HEK293 (cell line): ENCODE measurements around the gene BIRC7.

Experiments used
- CTCF ChIA-PET: fragments of 350-600 bp; formaldehyde crosslinking; extraction: SDS; loops from one replicate; lab custom pipeline; 2021; ENCODE audit warnings: antibody characterized with exemption; lab: Yijun Ruan, JAX
- POLR2A ChIA-PET: fragments of 300-600 bp; formaldehyde crosslinking; extraction: SDS; loops from one replicate; lab custom pipeline; 2020; ENCODE audit warnings: antibody characterized with exemption, inconsistent platforms; lab: Yijun Ruan, JAX
- H3K27ac ChIP-seq: fragments of 200-500 bp; sonication (Bioruptor generic); 2 replicates; pipeline ENCODE4 v1.5.1; 2014; ENCODE audit warnings: low read depth, low read length, control low read depth, inconsistent platforms; ENCODE audit errors: extremely low read depth
- H3K36me3 ChIP-seq, 2 experiments: fragments of 200-500 bp in 1 of 2; sonication (Bioruptor generic) in 1 of 2; 1 replicate in 1 of 2; 2 replicates in 1 of 2; pipeline ENCODE4 v1.5.1; 2014 to 2017; ENCODE audit warnings: inconsistent platforms in 2 of 2, low read length in 2 of 2; ENCODE audit not compliant: control insufficient read depth in 2 of 2, insufficient read depth in 1 of 2
- H3K4me1 ChIP-seq: fragments of 200-500 bp; sonication (Bioruptor generic); 2 replicates; pipeline ENCODE4 v1.5.1; 2014; ENCODE audit warnings: mild to moderate bottlenecking, low read length, inconsistent platforms; ENCODE audit not compliant: control insufficient read depth, insufficient read depth
- H3K4me3 ChIP-seq: 2 replicates; pipeline ENCODE4 v1.5.1; 2011; ENCODE audit warnings: low read depth, mild to moderate bottlenecking, control low read depth, low read length, moderate library complexity
- H3K9me3 ChIP-seq: fragments of 200-500 bp; sonication (Bioruptor generic); 2 replicates; pipeline ENCODE4 v1.5.1; 2014; ENCODE audit warnings: low read depth, low read length, inconsistent platforms; ENCODE audit not compliant: control insufficient read depth, insufficient read depth
- FEZF1 ChIP-seq: fragments of 450-650 bp; formaldehyde crosslinking; IDR thresholded peaks from 2 replicates; pipeline ENCODE4 v1.5.1; 2016; ENCODE audit warnings: missing biosample characterization, missing genetic modification characterization
- GLIS1 ChIP-seq: fragments of 450-650 bp; formaldehyde crosslinking; IDR thresholded peaks from 2 replicates; pipeline ENCODE4 v1.5.1; 2016; ENCODE audit warnings: missing biosample characterization, missing genetic modification characterization
- KLF8 ChIP-seq: fragments of 450-650 bp; formaldehyde crosslinking; IDR thresholded peaks from 2 replicates; pipeline ENCODE4 v1.5.1; 2016; ENCODE audit warnings: missing biosample characterization, missing genetic modification characterization
- MEIS1 ChIP-seq: sonication (generic); formaldehyde crosslinking; IDR thresholded peaks from 2 replicates; pipeline ENCODE4 v1.8.1; 2022; ENCODE audit warnings: missing genetic modification reagents, mild to moderate bottlenecking, borderline replicate concordance
- YY2 ChIP-seq: fragments of 450-650 bp; formaldehyde crosslinking; IDR thresholded peaks from 2 replicates; pipeline ENCODE4 v1.5.1; 2016; ENCODE audit warnings: missing biosample characterization, missing genetic modification characterization
- ZBTB17 ChIP-seq: fragments of 450-650 bp; formaldehyde crosslinking; IDR thresholded peaks from 2 replicates; pipeline ENCODE4 v1.5.1; 2016; ENCODE audit warnings: missing biosample characterization, missing genetic modification characterization
- ZBTB20 ChIP-seq: fragments of 450-650 bp; formaldehyde crosslinking; IDR thresholded peaks from 2 replicates; pipeline ENCODE4 v1.5.1; 2016; ENCODE audit warnings: missing biosample characterization, missing genetic modification characterization
- ZBTB21 ChIP-seq: fragments of 450-650 bp; formaldehyde crosslinking; IDR thresholded peaks from 2 replicates; pipeline ENCODE4 v1.5.1; 2017; ENCODE audit warnings: missing biosample characterization, missing genetic modification characterization
- ZNF146 ChIP-seq: fragments of 450-650 bp; formaldehyde crosslinking; IDR thresholded peaks from 2 replicates; pipeline ENCODE4 v1.5.1; 2016; ENCODE audit warnings: missing biosample characterization, missing genetic modification characterization
- ZNF175 ChIP-seq: fragments of 450-650 bp; formaldehyde crosslinking; IDR thresholded peaks from 2 replicates; pipeline ENCODE4 v1.5.1; 2016; ENCODE audit warnings: missing biosample characterization, missing genetic modification characterization
- ZNF239 ChIP-seq: fragments of 450-650 bp; formaldehyde crosslinking; IDR thresholded peaks from 2 replicates; pipeline ENCODE4 v1.5.1; 2016; ENCODE audit warnings: missing biosample characterization, missing genetic modification characterization
- ZNF335 ChIP-seq: fragments of 450-650 bp; formaldehyde crosslinking; conservative IDR thresholded peaks from 2 replicates; pipeline ENCODE4 v1.5.1; 2016; ENCODE audit warnings: missing biosample characterization, missing genetic modification characterization
- ZNF391 ChIP-seq: fragments of 450-650 bp; formaldehyde crosslinking; IDR thresholded peaks from 2 replicates; pipeline ENCODE4 v1.5.1; 2016; ENCODE audit warnings: low read depth, missing biosample characterization, missing genetic modification characterization, borderline replicate concordance
- ZNF514 ChIP-seq: fragments of 450-650 bp; formaldehyde crosslinking; IDR thresholded peaks from 2 replicates; pipeline ENCODE4 v1.5.1; 2016; ENCODE audit warnings: missing biosample characterization, missing genetic modification characterization
- ZNF530 ChIP-seq: fragments of 450-650 bp; formaldehyde crosslinking; IDR thresholded peaks from 2 replicates; pipeline ENCODE4 v1.5.1; 2016; ENCODE audit warnings: low read depth, missing biosample characterization, missing genetic modification characterization
- ZNF629 ChIP-seq: fragments of 450-650 bp; formaldehyde crosslinking; IDR thresholded peaks from 2 replicates; pipeline ENCODE4 v1.5.1; 2017; ENCODE audit warnings: missing biosample characterization, missing genetic modification characterization
- ZNF76 ChIP-seq: fragments of 450-650 bp; formaldehyde crosslinking; IDR thresholded peaks from 2 replicates; pipeline ENCODE4; 2016; ENCODE audit warnings: low read depth, missing biosample characterization, missing genetic modification characterization, borderline replicate concordance
- TF ChIP-seq, protein P1 (sequence below): fragments of 450-650 bp; formaldehyde crosslinking; IDR thresholded peaks from 2 replicates; pipeline ENCODE4 v1.5.1; 2016; ENCODE audit warnings: missing biosample characterization, missing genetic modification characterization
- TF ChIP-seq, protein P2 (sequence below): fragments of 450-650 bp; formaldehyde crosslinking; IDR thresholded peaks from 2 replicates; pipeline ENCODE4 v1.5.1; 2016; ENCODE audit warnings: missing biosample characterization, missing genetic modification characterization
- TF ChIP-seq, protein P3 (sequence below): fragments of 450-650 bp; formaldehyde crosslinking; optimal IDR thresholded peaks from 2 replicates; pipeline ENCODE3; 2016; ENCODE audit warnings: missing biosample characterization, mild to moderate bottlenecking, missing genetic modification characterization
- TF ChIP-seq, protein P4 (sequence below): fragments of 450-650 bp; formaldehyde crosslinking; IDR thresholded peaks from 2 replicates; pipeline ENCODE4 v1.5.1; 2016; ENCODE audit warnings: missing biosample characterization, missing genetic modification characterization
- TF ChIP-seq, protein P5 (sequence below): fragments of 450-650 bp; formaldehyde crosslinking; IDR thresholded peaks from 2 replicates; pipeline ENCODE4 v1.5.1; 2016; ENCODE audit warnings: missing biosample characterization, missing genetic modification characterization
- TF ChIP-seq, protein P6 (sequence below): fragments of 450-650 bp; formaldehyde crosslinking; IDR thresholded peaks from 2 replicates; pipeline ENCODE4 v1.5.1; 2016; ENCODE audit warnings: missing biosample characterization, missing genetic modification characterization
- TF ChIP-seq, protein P7 (sequence below): fragments of 450-650 bp; formaldehyde crosslinking; IDR thresholded peaks from 2 replicates; pipeline ENCODE4 v1.5.1; 2016; ENCODE audit warnings: missing biosample characterization, missing genetic modification characterization

The BIRC7 gene

DNA sequence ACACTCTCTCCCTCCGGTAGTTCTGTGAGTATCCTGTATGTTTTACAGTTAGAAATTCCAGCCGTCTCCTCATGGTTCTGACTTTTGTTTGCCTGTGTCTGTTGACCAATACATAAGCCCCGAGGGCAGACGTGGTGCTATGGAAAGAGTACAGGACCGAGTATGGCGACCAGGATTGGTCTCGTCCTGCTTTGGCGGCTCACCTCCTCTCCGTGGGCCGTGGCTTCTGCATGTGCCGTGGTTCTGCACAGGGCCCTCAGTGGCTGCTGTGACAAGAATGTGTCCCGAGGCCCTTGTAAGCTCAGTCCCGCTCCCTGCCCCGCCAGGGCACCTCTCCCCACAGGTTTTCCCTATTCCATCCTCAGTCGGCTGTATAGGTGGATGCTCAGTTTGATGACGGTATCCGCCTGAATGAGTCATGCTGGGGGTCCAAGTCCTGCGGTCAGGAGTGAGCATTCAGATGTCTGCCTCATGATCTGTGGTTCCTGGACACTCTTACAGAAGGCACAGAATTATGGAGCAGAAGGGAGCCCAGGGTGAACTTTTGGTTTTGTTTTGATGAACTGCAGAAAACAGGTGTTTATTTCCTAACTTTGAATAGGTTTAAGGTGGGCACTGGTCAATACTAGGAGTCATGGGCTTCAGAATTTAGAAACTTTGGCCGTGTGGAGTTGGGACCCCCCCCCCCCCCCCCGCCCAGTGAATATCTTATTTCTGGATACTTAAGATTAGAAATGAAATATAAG lies 38.1 kb downstream of the BIRC7 start:
- Histone ChIP-seq H3K36me3 (peaks cover 0 to 43% of the 10 kb centered on the region in 2 experiments; a peak in 1 of 3 replicates), H3K4me3 (peak overlapping the region; percentile 91), H3K4me1 (no peaks in the 10 kb centered on the region), H3K9me3 (no peaks in the 10 kb centered on the region), H3K27ac (peak overlapping the region; percentile 32; the same call in 1 of the 2 replicates)
- ChIA-PET POLR2A (interaction anchor here (1.0 to 2.9 kb wide), 4 partner anchors 13 to 57 kb away, joined by 3 to 26 read pairs (median 4); partner anchors contain the start of gene BIRC7), CTCF (interaction anchor here (0.7 to 6.6 kb wide), 3 partner anchors 49 to 50 kb away, joined by 4 to 37 read pairs (median 11); no protein-coding TSS in a partner anchor)
- TF ChIP-seq ZNF76 (tag by site-specific recombination) (0 out of 2 replicates have a peak, but pooled peaks have one; percentile 32), ZBTB20 (tag by site-specific recombination) (peak; percentile 94), ZBTB21 (tag by site-specific recombination) (peak; percentile 63; the same call in 1 of the 2 replicates), ZNF146 (tag by site-specific recombination) (no peak), GLIS1 (tag by site-specific recombination) (peak; percentile 38), ZNF514 (tag by site-specific recombination) (no peak), KLF8 (tag by site-specific recombination) (peak; percentile 30), ZNF530 (tag by site-specific recombination) (no peak), ZNF175 (tag by site-specific recombination) (no peak), FEZF1 (peak; percentile 63; the same call in 1 of the 2 replicates), MEIS1 (no peak), ZNF239 (tag by site-specific recombination) (no peak), ZNF391 (tag by site-specific recombination) (peak; percentile 11; the same call in 1 of the 2 replicates), YY2 (no peak), ZBTB17 (tag by site-specific recombination) (peak; percentile 70), ZNF335 (tag by site-specific recombination) (peak; percentile 58), ZNF629 (tag by site-specific recombination) (peak; percentile 83)
- TF ChIP-seq, protein P1, sequence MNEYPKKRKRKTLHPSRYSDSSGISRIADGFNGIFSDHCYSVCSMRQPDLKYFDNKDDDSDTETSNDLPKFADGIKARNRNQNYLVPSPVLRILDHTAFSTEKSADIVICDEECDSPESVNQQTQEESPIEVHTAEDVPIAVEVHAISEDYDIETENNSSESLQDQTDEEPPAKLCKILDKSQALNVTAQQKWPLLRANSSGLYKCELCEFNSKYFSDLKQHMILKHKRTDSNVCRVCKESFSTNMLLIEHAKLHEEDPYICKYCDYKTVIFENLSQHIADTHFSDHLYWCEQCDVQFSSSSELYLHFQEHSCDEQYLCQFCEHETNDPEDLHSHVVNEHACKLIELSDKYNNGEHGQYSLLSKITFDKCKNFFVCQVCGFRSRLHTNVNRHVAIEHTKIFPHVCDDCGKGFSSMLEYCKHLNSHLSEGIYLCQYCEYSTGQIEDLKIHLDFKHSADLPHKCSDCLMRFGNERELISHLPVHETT (tag by site-specific recombination): no peak
- TF ChIP-seq, protein P2, sequence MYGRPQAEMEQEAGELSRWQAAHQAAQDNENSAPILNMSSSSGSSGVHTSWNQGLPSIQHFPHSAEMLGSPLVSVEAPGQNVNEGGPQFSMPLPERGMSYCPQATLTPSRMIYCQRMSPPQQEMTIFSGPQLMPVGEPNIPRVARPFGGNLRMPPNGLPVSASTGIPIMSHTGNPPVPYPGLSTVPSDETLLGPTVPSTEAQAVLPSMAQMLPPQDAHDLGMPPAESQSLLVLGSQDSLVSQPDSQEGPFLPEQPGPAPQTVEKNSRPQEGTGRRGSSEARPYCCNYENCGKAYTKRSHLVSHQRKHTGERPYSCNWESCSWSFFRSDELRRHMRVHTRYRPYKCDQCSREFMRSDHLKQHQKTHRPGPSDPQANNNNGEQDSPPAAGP: 0 out of 2 replicates have a peak, but pooled peaks have one; percentile 26
- TF ChIP-seq, protein P3, sequence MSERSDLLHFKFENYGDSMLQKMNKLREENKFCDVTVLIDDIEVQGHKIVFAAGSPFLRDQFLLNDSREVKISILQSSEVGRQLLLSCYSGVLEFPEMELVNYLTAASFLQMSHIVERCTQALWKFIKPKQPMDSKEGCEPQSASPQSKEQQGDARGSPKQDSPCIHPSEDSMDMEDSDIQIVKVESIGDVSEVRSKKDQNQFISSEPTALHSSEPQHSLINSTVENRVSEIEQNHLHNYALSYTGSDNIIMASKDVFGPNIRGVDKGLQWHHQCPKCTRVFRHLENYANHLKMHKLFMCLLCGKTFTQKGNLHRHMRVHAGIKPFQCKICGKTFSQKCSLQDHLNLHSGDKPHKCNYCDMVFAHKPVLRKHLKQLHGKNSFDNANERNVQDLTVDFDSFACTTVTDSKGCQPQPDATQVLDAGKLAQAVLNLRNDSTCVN (tag by site-specific recombination): peak; percentile 28
- TF ChIP-seq, protein P4, sequence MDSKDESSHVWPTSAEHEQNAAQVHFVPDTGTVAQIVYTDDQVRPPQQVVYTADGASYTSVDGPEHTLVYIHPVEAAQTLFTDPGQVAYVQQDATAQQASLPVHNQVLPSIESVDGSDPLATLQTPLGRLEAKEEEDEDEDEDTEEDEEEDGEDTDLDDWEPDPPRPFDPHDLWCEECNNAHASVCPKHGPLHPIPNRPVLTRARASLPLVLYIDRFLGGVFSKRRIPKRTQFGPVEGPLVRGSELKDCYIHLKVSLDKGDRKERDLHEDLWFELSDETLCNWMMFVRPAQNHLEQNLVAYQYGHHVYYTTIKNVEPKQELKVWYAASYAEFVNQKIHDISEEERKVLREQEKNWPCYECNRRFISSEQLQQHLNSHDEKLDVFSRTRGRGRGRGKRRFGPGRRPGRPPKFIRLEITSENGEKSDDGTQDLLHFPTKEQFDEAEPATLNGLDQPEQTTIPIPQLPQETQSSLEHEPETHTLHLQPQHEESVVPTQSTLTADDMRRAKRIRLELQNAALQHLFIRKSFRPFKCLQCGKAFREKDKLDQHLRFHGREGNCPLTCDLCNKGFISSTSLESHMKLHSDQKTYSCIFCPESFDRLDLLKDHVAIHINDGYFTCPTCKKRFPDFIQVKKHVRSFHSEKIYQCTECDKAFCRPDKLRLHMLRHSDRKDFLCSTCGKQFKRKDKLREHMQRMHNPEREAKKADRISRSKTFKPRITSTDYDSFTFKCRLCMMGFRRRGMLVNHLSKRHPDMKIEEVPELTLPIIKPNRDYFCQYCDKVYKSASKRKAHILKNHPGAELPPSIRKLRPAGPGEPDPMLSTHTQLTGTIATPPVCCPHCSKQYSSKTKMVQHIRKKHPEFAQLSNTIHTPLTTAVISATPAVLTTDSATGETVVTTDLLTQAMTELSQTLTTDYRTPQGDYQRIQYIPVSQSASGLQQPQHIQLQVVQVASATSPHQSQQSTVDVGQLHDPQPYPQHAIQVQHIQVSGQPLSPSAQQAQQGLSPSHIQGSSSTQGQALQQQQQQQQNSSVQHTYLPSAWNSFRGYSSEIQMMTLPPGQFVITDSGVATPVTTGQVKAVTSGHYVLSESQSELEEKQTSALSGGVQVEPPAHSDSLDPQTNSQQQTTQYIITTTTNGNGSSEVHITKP (tag by site-specific recombination): peak; percentile 67
- TF ChIP-seq, protein P5, sequence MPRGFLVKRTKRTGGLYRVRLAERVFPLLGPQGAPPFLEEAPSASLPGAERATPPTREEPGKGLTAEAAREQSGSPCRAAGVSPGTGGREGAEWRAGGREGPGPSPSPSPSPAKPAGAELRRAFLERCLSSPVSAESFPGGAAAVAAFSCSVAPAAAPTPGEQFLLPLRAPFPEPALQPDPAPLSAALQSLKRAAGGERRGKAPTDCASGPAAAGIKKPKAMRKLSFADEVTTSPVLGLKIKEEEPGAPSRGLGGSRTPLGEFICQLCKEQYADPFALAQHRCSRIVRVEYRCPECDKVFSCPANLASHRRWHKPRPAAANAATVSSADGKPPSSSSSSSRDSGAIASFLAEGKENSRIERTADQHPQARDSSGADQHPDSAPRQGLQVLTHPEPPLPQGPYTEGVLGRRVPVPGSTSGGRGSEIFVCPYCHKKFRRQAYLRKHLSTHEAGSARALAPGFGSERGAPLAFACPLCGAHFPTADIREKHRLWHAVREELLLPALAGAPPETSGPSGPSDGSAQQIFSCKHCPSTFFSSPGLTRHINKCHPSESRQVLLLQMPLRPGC (tag by site-specific recombination): peak; percentile 26; the same call in 1 of the 2 replicates
- TF ChIP-seq, protein P6, sequence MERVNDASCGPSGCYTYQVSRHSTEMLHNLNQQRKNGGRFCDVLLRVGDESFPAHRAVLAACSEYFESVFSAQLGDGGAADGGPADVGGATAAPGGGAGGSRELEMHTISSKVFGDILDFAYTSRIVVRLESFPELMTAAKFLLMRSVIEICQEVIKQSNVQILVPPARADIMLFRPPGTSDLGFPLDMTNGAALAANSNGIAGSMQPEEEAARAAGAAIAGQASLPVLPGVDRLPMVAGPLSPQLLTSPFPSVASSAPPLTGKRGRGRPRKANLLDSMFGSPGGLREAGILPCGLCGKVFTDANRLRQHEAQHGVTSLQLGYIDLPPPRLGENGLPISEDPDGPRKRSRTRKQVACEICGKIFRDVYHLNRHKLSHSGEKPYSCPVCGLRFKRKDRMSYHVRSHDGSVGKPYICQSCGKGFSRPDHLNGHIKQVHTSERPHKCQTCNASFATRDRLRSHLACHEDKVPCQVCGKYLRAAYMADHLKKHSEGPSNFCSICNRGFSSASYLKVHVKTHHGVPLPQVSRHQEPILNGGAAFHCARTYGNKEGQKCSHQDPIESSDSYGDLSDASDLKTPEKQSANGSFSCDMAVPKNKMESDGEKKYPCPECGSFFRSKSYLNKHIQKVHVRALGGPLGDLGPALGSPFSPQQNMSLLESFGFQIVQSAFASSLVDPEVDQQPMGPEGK (tag by site-specific recombination): peak; percentile 63
- TF ChIP-seq, protein P7, sequence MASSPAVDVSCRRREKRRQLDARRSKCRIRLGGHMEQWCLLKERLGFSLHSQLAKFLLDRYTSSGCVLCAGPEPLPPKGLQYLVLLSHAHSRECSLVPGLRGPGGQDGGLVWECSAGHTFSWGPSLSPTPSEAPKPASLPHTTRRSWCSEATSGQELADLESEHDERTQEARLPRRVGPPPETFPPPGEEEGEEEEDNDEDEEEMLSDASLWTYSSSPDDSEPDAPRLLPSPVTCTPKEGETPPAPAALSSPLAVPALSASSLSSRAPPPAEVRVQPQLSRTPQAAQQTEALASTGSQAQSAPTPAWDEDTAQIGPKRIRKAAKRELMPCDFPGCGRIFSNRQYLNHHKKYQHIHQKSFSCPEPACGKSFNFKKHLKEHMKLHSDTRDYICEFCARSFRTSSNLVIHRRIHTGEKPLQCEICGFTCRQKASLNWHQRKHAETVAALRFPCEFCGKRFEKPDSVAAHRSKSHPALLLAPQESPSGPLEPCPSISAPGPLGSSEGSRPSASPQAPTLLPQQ (tag by site-specific recombination): 0 out of 2 replicates have a peak, but pooled peaks have one; percentile 24
